ENCODE measurements around the gene DKK2.

- no peak for TF ChIP-seq EZH2 (IDR thresholded peaks at IDR 0.05; ENCODE audit: insufficient read depth, poor library complexity, severe bottlenecking)
- no peak for TF ChIP-seq EZH2phosphoT487 (IDR thresholded peaks at IDR 0.05; ENCODE audit: insufficient read depth, low read depth)
Measured at GRCh38 chr4:106909486-106910188, 126.5 kb downstream of the DKK2 start.
